ENCODE measurements around the gene SLC2A9.

The SLC2A9 gene

DNA sequence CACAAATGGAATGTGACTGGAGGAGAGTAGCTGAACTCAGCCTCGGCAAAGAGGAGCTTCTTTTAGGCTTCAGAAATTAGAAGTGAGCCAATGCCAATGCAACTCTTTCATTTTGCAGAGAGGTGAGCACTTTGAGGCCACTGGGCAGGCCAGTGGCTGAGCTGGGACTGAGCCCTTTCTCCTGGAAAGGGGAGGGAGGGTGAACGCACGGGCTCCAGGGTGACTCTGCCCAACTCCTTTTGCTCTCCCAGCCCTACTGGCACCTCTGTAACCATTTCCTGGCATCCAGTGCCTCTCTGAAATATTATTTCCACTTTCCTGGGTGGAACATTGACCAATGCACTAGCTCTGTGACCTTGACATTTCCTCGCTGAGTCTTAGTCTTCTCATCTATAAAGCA is 88.1 kb downstream of the SLC2A9 start:
- no peaks in the 10 kb centered on the region for H3K36me3 ChIP-seq (ENCODE audit: control insufficient read depth, insufficient read depth, low read length)
- H3K27ac ChIP-seq (ENCODE audit: low read depth, low read length): no peak overlapping the region
- H4K8ac ChIP-seq (ENCODE audit: low read depth, low read length): no peak overlapping the region
- H3K4me3 ChIP-seq (ENCODE audit: low read length): no peak overlapping the region
- no CpG with 5 or more reads among the region's 4 CpGs for WGBS (ENCODE audit: extremely low coverage, insufficient coverage, low lambda C conversion rate)
- no peak overlapping the region for H2BK15ac ChIP-seq (replicated peaks; ENCODE audit: low read depth)
- no peak overlapping the region for H2BK120ac ChIP-seq (ENCODE audit: low read depth, low read length)
- no peaks in the 10 kb centered on the region for H3K27me3 ChIP-seq (ENCODE audit: insufficient read depth, low read length, poor library complexity)
- H3K23ac ChIP-seq (ENCODE audit: low read length): no peak overlapping the region
- H3K4ac ChIP-seq (ENCODE audit: low read depth, low read length): no peak overlapping the region
- no peak overlapping the region for H3K18ac ChIP-seq (ENCODE audit: low read length)
- H3K4me1 ChIP-seq (ENCODE audit: control insufficient read depth, low read depth, low read length): no peaks in the 10 kb centered on the region
- H2AK5ac ChIP-seq (ENCODE audit: low read length): no peak overlapping the region
- H3K4me2 ChIP-seq (ENCODE audit: low read length): no peak overlapping the region
- H3K79me2 ChIP-seq (ENCODE audit: control insufficient read depth, insufficient read depth, low read length): no peaks in the 10 kb centered on the region
- H4K5ac ChIP-seq (ENCODE audit: low read length): no peak overlapping the region
- no peak overlapping the region for H3K9ac ChIP-seq (ENCODE audit: low read length)
- no peak overlapping the region for H2BK5ac ChIP-seq (ENCODE audit: low read length)
- no peak overlapping the region for H3K56ac ChIP-seq (ENCODE audit: low read length)
- DNase-seq: no peak
- H3K79me1 ChIP-seq (ENCODE audit: low read length): no peaks in the 10 kb centered on the region

DNA sequence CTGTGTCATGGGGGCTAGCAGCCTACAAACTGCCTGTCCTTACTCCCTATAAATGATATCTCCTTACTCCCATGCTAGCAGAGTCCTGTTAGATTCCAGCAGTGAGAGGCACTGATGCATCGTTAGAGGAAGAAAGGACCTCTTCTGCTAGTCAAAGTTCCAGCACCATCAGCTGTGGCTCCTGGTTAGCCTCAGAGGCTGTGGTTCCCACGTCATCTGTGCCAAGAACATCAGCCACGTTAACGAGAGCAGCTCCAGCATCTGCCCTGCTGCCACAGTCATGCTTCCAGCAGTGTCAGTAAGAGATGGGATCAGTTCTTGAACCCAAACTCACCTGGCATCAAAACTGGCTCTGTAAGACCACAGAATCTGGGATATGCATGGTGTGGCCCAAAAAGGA is 88.5 kb downstream of the SLC2A9 start:
- Histone ChIP-seq H3K79me2 (ENCODE audit: control insufficient read depth, insufficient read depth, low read length) (no peaks in the 10 kb centered on the region), H3K27ac (ENCODE audit: low read depth, low read length) (no peak overlapping the region), H3K4me2 (ENCODE audit: low read length) (no peak overlapping the region), H3K36me3 (ENCODE audit: control insufficient read depth, insufficient read depth, low read length) (no peaks in the 10 kb centered on the region), H3K56ac (ENCODE audit: low read length) (no peak overlapping the region), H3K79me1 (ENCODE audit: low read length) (no peaks in the 10 kb centered on the region), H4K8ac (ENCODE audit: low read depth, low read length) (no peak overlapping the region), H3K9ac (ENCODE audit: low read length) (no peak overlapping the region), H2AK5ac (ENCODE audit: low read length) (no peak overlapping the region), H3K18ac (ENCODE audit: low read length) (no peak overlapping the region), H3K4me3 (ENCODE audit: low read length) (no peak overlapping the region), H2BK15ac (replicated peaks; ENCODE audit: low read depth) (no peak overlapping the region), H3K4ac (ENCODE audit: low read depth, low read length) (no peak overlapping the region), H3K27me3 (ENCODE audit: insufficient read depth, low read length, poor library complexity) (no peaks in the 10 kb centered on the region), H2BK120ac (ENCODE audit: low read depth, low read length) (no peak overlapping the region), H2BK5ac (ENCODE audit: low read length) (no peak overlapping the region), H4K5ac (ENCODE audit: low read length) (no peak overlapping the region), H3K4me1 (ENCODE audit: control insufficient read depth, low read depth, low read length) (no peaks in the 10 kb centered on the region), H3K23ac (ENCODE audit: low read length) (no peak overlapping the region)
- DNase-seq: no peak
- WGBS (ENCODE audit: extremely low coverage, insufficient coverage, low lambda C conversion rate): no CpG with 5 or more reads among the region's 4 CpGs

DNA sequence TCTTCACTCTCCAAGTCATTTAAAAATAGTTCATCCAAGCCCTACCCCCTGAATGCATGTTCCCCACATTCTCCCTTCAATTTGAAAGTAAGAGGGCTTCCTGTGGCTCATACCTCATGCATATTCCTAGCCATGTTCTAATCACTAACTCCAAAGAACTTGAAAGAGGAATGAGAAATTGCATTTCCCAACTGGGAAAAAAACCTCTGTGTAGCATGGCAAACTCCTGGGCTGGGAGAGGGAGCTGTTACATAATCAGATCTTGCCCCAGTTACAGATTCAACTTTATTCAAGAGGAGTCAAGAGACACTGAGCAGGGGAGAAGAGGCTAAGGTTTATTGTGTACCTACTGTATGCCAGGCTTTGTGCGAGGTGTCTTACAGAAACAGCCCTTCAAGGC is 90.2 kb downstream of the SLC2A9 start:
- H2BK15ac ChIP-seq (replicated peaks; ENCODE audit: low read depth): no peak overlapping the region
- H3K4me1 ChIP-seq (ENCODE audit: control insufficient read depth, low read depth, low read length): no peaks in the 10 kb centered on the region
- no peak overlapping the region for H3K27ac ChIP-seq (ENCODE audit: low read depth, low read length)
- H2AK5ac ChIP-seq (ENCODE audit: low read length): no peak overlapping the region
- no peak overlapping the region for H2BK120ac ChIP-seq (ENCODE audit: low read depth, low read length)
- no peaks in the 10 kb centered on the region for H3K27me3 ChIP-seq (ENCODE audit: insufficient read depth, low read length, poor library complexity)
- H3K79me1 ChIP-seq (ENCODE audit: low read length): no peaks in the 10 kb centered on the region
- H3K9ac ChIP-seq (ENCODE audit: low read length): no peak overlapping the region
- H2BK5ac ChIP-seq (ENCODE audit: low read length): no peak overlapping the region
- H3K4me3 ChIP-seq (ENCODE audit: low read length): no peak overlapping the region
- no peak overlapping the region for H3K4me2 ChIP-seq (ENCODE audit: low read length)
- no peak overlapping the region for H4K8ac ChIP-seq (ENCODE audit: low read depth, low read length)
- no peak overlapping the region for H3K23ac ChIP-seq (ENCODE audit: low read length)
- DNase-seq: no peak
- no CpG with 5 or more reads among the region's 1 CpG for WGBS (ENCODE audit: extremely low coverage, insufficient coverage, low lambda C conversion rate)
- H4K5ac ChIP-seq (ENCODE audit: low read length): no peak overlapping the region
- no peak overlapping the region for H3K4ac ChIP-seq (ENCODE audit: low read depth, low read length)
- no peak overlapping the region for H3K56ac ChIP-seq (ENCODE audit: low read length)
- no peaks in the 10 kb centered on the region for H3K79me2 ChIP-seq (ENCODE audit: control insufficient read depth, insufficient read depth, low read length)
- no peaks in the 10 kb centered on the region for H3K36me3 ChIP-seq (ENCODE audit: control insufficient read depth, insufficient read depth, low read length)
- no peak overlapping the region for H3K18ac ChIP-seq (ENCODE audit: low read length)

DNA sequence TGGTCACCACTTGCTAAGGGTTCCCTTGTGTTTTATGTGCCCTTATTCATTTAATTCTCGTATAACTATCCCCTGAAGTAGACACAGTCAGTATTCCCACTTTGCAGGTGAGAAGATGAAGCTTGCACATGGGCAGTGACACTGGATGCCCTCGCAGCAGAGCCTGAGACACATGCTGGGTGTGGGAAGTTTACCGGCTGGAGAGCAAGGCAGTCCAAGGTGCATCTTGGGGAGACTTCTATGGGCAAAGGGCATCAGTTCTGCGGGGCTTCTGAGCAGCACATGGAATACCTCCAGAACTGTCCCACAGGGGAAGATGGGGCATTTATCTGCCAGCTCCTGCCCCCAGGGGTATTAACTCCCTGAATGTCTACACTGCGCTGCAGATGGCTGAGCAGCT is 92.2 kb downstream of the SLC2A9 start:
- Histone ChIP-seq H3K4me3 (ENCODE audit: low read length) (no peak overlapping the region), H2BK120ac (ENCODE audit: low read depth, low read length) (no peak overlapping the region), H3K79me1 (ENCODE audit: low read length) (no peaks in the 10 kb centered on the region), H3K23ac (ENCODE audit: low read length) (no peak overlapping the region), H3K4me2 (ENCODE audit: low read length) (no peak overlapping the region), H2BK5ac (ENCODE audit: low read length) (no peak overlapping the region), H3K27ac (ENCODE audit: low read depth, low read length) (no peak overlapping the region), H3K56ac (ENCODE audit: low read length) (no peak overlapping the region), H3K4ac (ENCODE audit: low read depth, low read length) (no peak overlapping the region), H4K8ac (ENCODE audit: low read depth, low read length) (no peak overlapping the region), H2BK15ac (replicated peaks; ENCODE audit: low read depth) (no peak overlapping the region), H3K18ac (ENCODE audit: low read length) (no peak overlapping the region), H3K4me1 (ENCODE audit: control insufficient read depth, low read depth, low read length) (no peaks in the 10 kb centered on the region), H2AK5ac (ENCODE audit: low read length) (no peak overlapping the region), H3K9ac (ENCODE audit: low read length) (no peak overlapping the region), H3K79me2 (ENCODE audit: control insufficient read depth, insufficient read depth, low read length) (no peaks in the 10 kb centered on the region), H4K5ac (ENCODE audit: low read length) (no peak overlapping the region), H3K27me3 (ENCODE audit: insufficient read depth, low read length, poor library complexity) (no peaks in the 10 kb centered on the region), H3K36me3 (ENCODE audit: control insufficient read depth, insufficient read depth, low read length) (no peaks in the 10 kb centered on the region)
- no CpG with 5 or more reads among the region's 5 CpGs for WGBS (ENCODE audit: extremely low coverage, insufficient coverage, low lambda C conversion rate)
- no peak for DNase-seq

DNA sequence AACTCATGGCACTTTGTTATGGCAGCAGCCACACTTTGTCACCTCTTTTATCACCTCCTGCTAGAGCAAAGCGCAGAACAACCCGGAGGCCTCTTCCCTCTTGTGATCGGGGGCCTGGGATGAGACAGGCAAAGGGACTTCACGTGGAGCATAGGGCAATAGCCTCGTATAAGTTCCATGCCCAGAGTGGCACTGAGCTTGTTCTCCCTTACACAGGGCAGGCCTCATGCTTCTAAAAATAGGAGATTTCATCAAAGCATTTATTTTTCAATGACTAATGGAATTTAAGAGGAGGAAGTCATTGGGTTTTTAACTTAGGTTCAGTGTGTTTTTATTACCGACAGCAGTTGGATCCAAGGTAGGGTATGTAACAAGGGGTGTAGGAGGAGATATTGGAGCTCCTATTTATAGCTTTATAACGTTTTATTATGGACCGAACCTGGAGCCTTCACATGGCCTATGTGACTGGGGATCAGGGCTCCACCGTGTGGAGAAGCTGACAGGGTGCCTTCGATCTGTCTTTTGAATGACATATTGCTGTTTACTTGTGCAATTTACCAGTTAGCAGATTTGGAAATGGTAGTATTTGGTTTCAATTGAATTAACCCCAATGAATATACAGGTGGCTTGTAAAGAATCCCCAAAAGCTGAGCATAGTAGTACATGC is 93.8 kb downstream of the SLC2A9 start:
- H3K27ac ChIP-seq (ENCODE audit: low read depth, low read length): no peak overlapping the region
- no peaks in the 10 kb centered on the region for H3K79me1 ChIP-seq (ENCODE audit: low read length)
- H3K4me1 ChIP-seq (ENCODE audit: control insufficient read depth, low read depth, low read length): no peaks in the 10 kb centered on the region
- H3K9ac ChIP-seq (ENCODE audit: low read length): no peak overlapping the region
- no peak overlapping the region for H2BK5ac ChIP-seq (ENCODE audit: low read length)
- no peaks in the 10 kb centered on the region for H3K27me3 ChIP-seq (ENCODE audit: insufficient read depth, low read length, poor library complexity)
- H3K18ac ChIP-seq (ENCODE audit: low read length): no peak overlapping the region
- no peaks in the 10 kb centered on the region for H3K36me3 ChIP-seq (ENCODE audit: control insufficient read depth, insufficient read depth, low read length)
- WGBS (ENCODE audit: extremely low coverage, insufficient coverage, low lambda C conversion rate): no CpG with 5 or more reads among the region's 10 CpGs
- H4K8ac ChIP-seq (ENCODE audit: low read depth, low read length): no peak overlapping the region
- H2BK15ac ChIP-seq (replicated peaks; ENCODE audit: low read depth): no peak overlapping the region
- no peak overlapping the region for H3K4me3 ChIP-seq (ENCODE audit: low read length)
- no peaks in the 10 kb centered on the region for H3K79me2 ChIP-seq (ENCODE audit: control insufficient read depth, insufficient read depth, low read length)
- H3K4ac ChIP-seq (ENCODE audit: low read depth, low read length): no peak overlapping the region
- no peak overlapping the region for H2AK5ac ChIP-seq (ENCODE audit: low read length)
- no peak overlapping the region for H3K23ac ChIP-seq (ENCODE audit: low read length)
- no peak overlapping the region for H4K5ac ChIP-seq (ENCODE audit: low read length)
- H3K56ac ChIP-seq (ENCODE audit: low read length): no peak overlapping the region
- DNase-seq: no peak
- no peak overlapping the region for H3K4me2 ChIP-seq (ENCODE audit: low read length)
- no peak overlapping the region for H2BK120ac ChIP-seq (ENCODE audit: low read depth, low read length)

DNA sequence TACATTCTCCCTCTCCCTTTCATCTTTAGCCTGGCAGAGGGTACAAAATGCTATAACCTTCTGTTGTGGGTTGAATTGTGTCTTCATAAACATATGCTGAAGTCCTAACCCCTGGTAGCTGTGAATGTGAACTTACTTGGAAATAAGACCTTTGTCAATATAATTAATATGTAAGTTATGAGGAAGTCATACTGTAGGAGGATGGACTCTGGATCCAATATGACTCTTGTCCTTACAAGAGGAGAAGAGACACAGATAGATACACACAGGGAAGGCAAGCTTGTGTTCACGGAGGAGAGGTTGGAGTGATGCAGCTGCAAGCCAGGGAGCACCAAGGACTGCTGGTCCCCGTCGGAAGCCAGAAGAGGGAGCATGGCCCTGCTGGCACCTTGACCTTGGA is 94.7 kb downstream of the SLC2A9 start:
- Histone ChIP-seq H3K4ac (ENCODE audit: low read depth, low read length) (no peak overlapping the region), H2BK5ac (ENCODE audit: low read length) (no peak overlapping the region), H3K36me3 (ENCODE audit: control insufficient read depth, insufficient read depth, low read length) (no peaks in the 10 kb centered on the region), H2BK120ac (ENCODE audit: low read depth, low read length) (no peak overlapping the region), H3K79me1 (ENCODE audit: low read length) (no peaks in the 10 kb centered on the region), H3K9ac (ENCODE audit: low read length) (no peak overlapping the region), H3K27me3 (ENCODE audit: insufficient read depth, low read length, poor library complexity) (no peaks in the 10 kb centered on the region), H4K8ac (ENCODE audit: low read depth, low read length) (no peak overlapping the region), H2AK5ac (ENCODE audit: low read length) (no peak overlapping the region), H3K23ac (ENCODE audit: low read length) (no peak overlapping the region), H3K79me2 (ENCODE audit: control insufficient read depth, insufficient read depth, low read length) (no peaks in the 10 kb centered on the region), H4K5ac (ENCODE audit: low read length) (no peak overlapping the region), H3K4me2 (ENCODE audit: low read length) (no peak overlapping the region), H3K56ac (ENCODE audit: low read length) (no peak overlapping the region), H3K4me1 (ENCODE audit: control insufficient read depth, low read depth, low read length) (no peaks in the 10 kb centered on the region), H3K27ac (ENCODE audit: low read depth, low read length) (no peak overlapping the region), H2BK15ac (replicated peaks; ENCODE audit: low read depth) (no peak overlapping the region), H3K18ac (ENCODE audit: low read length) (no peak overlapping the region), H3K4me3 (ENCODE audit: low read length) (no peak overlapping the region)
- no peak for DNase-seq
- no CpG with 5 or more reads among the region's 3 CpGs for WGBS (ENCODE audit: extremely low coverage, insufficient coverage, low lambda C conversion rate)
